Colonic mucosa (tissue), 4 donors: ENCODE data around the gene ALDH2. TPM values are rescaled to one million over a fixed set of nuclear protein-coding genes. Genes with fewer than 3 reads are reported as not detected.

ENCODE experiments used
- DNase-seq: peaks from one replicate; pipeline ENCODE4 v3.0.0-alpha.2; 2020
- H3K27ac ChIP-seq: fragments of 200-600 bp; one replicate; pipeline ENCODE4 v1.8.0; 2021
- H3K27me3 ChIP-seq: fragments of 200-600 bp; one replicate; pipeline ENCODE4 v1.8.0; 2021
- H3K36me3 ChIP-seq: fragments of 200-600 bp; one replicate; pipeline ENCODE4 v1.8.0; 2021
- H3K4me1 ChIP-seq: fragments of 200-600 bp; one replicate; pipeline ENCODE4 v1.8.0; 2021; ENCODE audit warnings: mild to moderate bottlenecking
- H3K4me3 ChIP-seq: fragments of 200-600 bp; one replicate; pipeline ENCODE4 v1.8.0; 2021
- H3K9ac ChIP-seq, 2 donors: one replicate each; pipeline ENCODE4 v1.7.0; 2013; ENCODE audit warnings: control low read depth in 2 of 2, low read depth in 2 of 2, low read length in 2 of 2
- H3K9me3 ChIP-seq: fragments of 200-600 bp; one replicate; pipeline ENCODE4 v1.8.0; 2021
- CTCF ChIP-seq: fragments of 200-600 bp; IDR thresholded peaks from one replicate; pipeline ENCODE4 v1.8.0; 2022; ENCODE audit warnings: antibody characterized with exemption, mild to moderate bottlenecking
- intact Hi-C: fragments of 100-400 bp; cut with DNase I; formaldehyde crosslinking; loops from one replicate; pipeline ENCODE4 v1.14.1; 2022
- microRNA-seq: library from miRNA; unstranded; fragments of <30 nt; microRNA quantifications from one replicate; pipeline ENCODE4, GENCODE V29; 2019
- total RNA-seq, 2 donors: library from RNA; stranded (reverse); fragmentation: NEBNext Ultra II Directional in 1 of 2; extraction: Animal tissue kit (Norgen Biotek cat#: 25700) in 1 of 2; gene quantifications; one replicate each; pipeline ENCODE4 v1.2.1, GENCODE V29; 2021
- donor health status: healthy.
- donor health status: DM: no; HTN: no; CAD: no.
- donor health status: DM: no; HTN: no; CAD: no.

ALDH2 gene
- total RNA-seq, 2 donors from 2014 or later: 240 to 398 TPM

GRCh38 chr12:111858778-111859177 is 92.0 kb downstream of the ALDH2 start:
- no peak for TF ChIP-seq CTCF

GRCh38 chr12:111864913-111865312 is 98.2 kb downstream of the ALDH2 start:
- intact Hi-C loops: loop anchor here (5.0 kb wide), 1 partner anchor 67 kb away; no protein-coding TSS in a partner anchor
- DNase-seq: no peak
- Histone ChIP-seq H3K4me3 (no peak overlapping the region), H3K27ac (no peak overlapping the region), H3K36me3 (no peaks in the 10 kb centered on the region), H3K9ac (no peak overlapping the region), H3K9me3 (no peaks in the 10 kb centered on the region), H3K27me3 (no peaks in the 10 kb centered on the region), H3K4me1 (no peaks in the 10 kb centered on the region)
- TF ChIP-seq CTCF: no peak

More at GRCh38 chr12:111858778-111859177, 92.0 kb downstream of the ALDH2 start:
- Histone ChIP-seq H3K36me3 (no peaks in the 10 kb centered on the region), H3K27me3 (no peaks in the 10 kb centered on the region), H3K4me1 (no peaks in the 10 kb centered on the region), H3K9me3 (no peaks in the 10 kb centered on the region), H3K9ac (no peak overlapping the region), H3K27ac (no peak overlapping the region), H3K4me3 (no peak overlapping the region)
- no peak for DNase-seq
- intact Hi-C loops: no loop called here

Small RNA genes lying within 50 kb of the gene (microRNA-seq; reads per million reads assigned to microRNA genes)
- 2.8 reads per million for gene MIR6761

Other genes with a start within 250 kb of the ALDH2 start
- gene ATXN2, start 167.6 kb upstream of the ALDH2 start, total RNA-seq: 10 to 100 TPM; 48.7 to 55.1 TPM
- gene BRAP, start 81.0 kb upstream of the ALDH2 start, total RNA-seq: 10 to 100 TPM; 16.0 to 19.6 TPM
- 10 to 100 TPM; 37.0 to 42.6 TPM for gene ACAD10, start 80.9 kb upstream of the ALDH2 start, total RNA-seq
- 10 to 100 TPM; 76.9 to 84.8 TPM for gene MAPKAPK5, start 75.3 kb downstream of the ALDH2 start, total RNA-seq
- gene TMEM116, start 246.2 kb downstream of the ALDH2 start, total RNA-seq: 1 to 10 TPM; 5.2 to 8.5 TPM
- 100 to 1,000 TPM; 136 to 152 TPM for gene ERP29, start 246.5 kb downstream of the ALDH2 start, total RNA-seq